Stimulated activated effector memory CD8-positive, alpha-beta T cell treated with anti-CD3 and anti-CD28 coated beads, Interleukin-12 subunit alpha, Interleukin-12 subunit beta, amount 100 ng/mL, for 72 hours (primary cell): Measurements from ENCODE around the gene TMEM97.
A peak's percentile ranks its signal among the peaks of the same experiment; 100 is the strongest.
"Not testable (repeated sequence)": the region's sequence is repeated elsewhere in the genome, so short reads cannot be mapped to it uniquely, and the experiment has no call there.

Experiments
- ATAC-seq: fragments of 150-1000 bp; cut with Tn5 transposase; 2 replicates; pipeline ENCODE4 v1.10.0; 2021
- DNase-seq, 2 donors: peaks; one replicate each; pipeline ENCODE4 v3.0.0; 2021 to 2022; ENCODE audit warnings: low spot score in 2 of 2
- H3K27ac Mint-ChIP-seq: one replicate; pipeline ENCODE4 v1.8.0; 2022; ENCODE audit warnings: mild to moderate bottlenecking, mixed read lengths
- H3K36me3 Mint-ChIP-seq: one replicate; pipeline ENCODE4 v1.8.0; 2022; ENCODE audit warnings: mild to moderate bottlenecking, mixed read lengths
- H3K4me1 Mint-ChIP-seq: one replicate; pipeline ENCODE4 v1.8.0; 2022; ENCODE audit warnings: mixed read lengths
- H3K4me3 Mint-ChIP-seq: one replicate; pipeline ENCODE4 v1.8.0; 2022; ENCODE audit warnings: mild to moderate bottlenecking, mixed read lengths
- H3K9me3 Mint-ChIP-seq: one replicate; pipeline ENCODE4 v1.8.0; 2022; ENCODE audit warnings: mixed read lengths

Gene TMEM97

DNA sequence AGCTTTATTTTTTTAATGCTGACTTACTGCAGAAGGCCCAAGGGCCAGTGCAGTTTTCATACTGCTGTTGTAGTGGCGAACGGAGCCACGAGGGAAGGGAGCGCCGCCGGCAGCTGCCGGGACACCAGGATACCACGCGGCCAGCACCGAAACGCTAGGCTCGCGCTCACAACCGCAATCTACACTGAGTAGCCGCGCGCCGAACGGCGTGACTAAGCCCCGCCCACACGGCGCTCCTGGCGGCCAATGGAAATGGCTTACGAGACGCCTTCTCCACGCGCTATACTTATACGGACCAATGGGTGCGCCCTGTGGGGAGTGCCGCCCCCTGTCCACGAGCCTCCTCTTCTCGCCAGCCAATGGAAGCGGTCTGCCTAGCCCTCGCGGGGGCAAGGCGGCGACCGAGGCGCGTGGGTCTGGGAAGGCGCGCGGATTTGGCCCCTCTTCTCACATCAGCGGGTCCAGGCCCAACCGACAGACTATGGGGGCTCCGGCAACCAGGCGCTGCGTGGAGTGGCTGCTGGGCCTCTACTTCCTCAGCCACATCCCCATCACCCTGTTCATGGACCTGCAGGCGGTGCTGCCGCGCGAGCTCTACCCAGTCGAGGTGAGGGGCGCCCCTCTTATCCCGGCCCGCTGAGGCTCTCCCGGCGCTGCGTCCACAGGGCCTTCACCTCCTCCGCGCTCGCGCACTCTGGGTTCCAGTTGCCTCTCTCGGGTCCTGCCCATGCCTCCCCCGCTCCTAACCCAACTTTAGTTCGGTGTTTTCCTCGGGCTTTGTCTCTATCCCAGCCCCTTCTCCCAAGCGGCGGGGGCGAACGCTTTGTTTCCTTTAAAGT, at the start of gene TMEM97:
Gene TMEM97, plus strand, starts transcription at position 442 of the 839 bp plus-strand sequence. Its CDS starts 40 bp downstream, at position 482.
- peak within 1 kb of the TSS; percentile 91 for H3K4me3 Mint-ChIP-seq
- peaks cover 43% of the 10 kb centered on the region for H3K4me1 Mint-ChIP-seq
- H3K36me3 Mint-ChIP-seq = peaks cover 8% of the 10 kb centered on the region
- ATAC-seq (peak; percentile 99), DNase-seq (peak; percentile 90 to 95)
- H3K27ac Mint-ChIP-seq = peak within 1 kb of the TSS; percentile 90
- no peaks in the 10 kb centered on the region for H3K9me3 Mint-ChIP-seq

DNA sequence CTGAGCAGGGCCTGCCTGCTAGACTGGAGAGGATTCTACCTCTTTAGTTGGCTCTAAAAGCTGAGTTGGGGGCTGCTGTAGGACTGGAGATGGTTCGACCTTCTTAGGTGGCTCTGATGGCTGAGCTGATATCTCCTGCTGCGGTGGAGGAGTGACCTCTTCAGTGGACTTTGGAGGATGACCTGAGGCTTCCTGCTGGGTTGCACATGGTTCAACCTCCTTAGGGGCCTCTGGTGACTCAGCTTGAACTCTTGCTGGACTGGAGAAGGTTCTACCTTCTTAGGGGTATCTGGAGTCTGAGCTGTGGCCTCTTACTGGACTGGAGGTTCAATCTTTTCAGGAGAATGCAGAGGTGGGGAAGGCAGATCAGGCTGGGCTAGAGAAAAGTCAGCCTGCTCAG, 48.9 kb upstream of the TMEM97 start:
- no peak overlapping the region for H3K4me3 Mint-ChIP-seq
- DNase-seq (no peak), ATAC-seq (no peak)
- H3K4me1 Mint-ChIP-seq = peaks cover 8% of the 10 kb centered on the region
- H3K27ac Mint-ChIP-seq = no peak overlapping the region
- peaks cover 3% of the 10 kb centered on the region for H3K9me3 Mint-ChIP-seq
- H3K36me3 Mint-ChIP-seq = no peaks in the 10 kb centered on the region

DNA sequence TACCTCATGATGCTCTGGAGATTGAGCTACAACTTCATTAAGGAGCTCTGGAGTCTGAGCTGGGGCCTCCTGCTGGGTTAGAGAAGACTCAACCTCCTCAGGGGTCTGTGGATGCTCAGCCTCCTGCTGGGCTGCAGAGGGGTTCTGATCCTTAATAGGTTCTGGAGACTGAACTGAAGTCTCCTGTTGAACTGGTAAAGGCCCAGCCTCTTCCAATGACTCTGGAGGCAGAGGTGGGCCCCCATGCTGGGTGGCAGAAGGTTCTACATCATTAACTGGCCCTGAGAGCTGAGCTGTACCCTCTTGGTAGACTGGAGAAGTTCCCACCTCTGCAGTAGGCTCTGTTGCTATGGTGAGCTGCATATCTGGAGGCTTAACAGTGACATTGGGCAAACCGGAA, 48.1 kb upstream of the TMEM97 start:
- no peak for ATAC-seq
- Mint-ChIP-seq H3K4me3 (no peak overlapping the region), H3K36me3 (no peaks in the 10 kb centered on the region), H3K4me1 (peaks cover 10% of the 10 kb centered on the region), H3K27ac (no peak overlapping the region), H3K9me3 (peaks cover 3% of the 10 kb centered on the region)
- DNase-seq = no peak

DNA sequence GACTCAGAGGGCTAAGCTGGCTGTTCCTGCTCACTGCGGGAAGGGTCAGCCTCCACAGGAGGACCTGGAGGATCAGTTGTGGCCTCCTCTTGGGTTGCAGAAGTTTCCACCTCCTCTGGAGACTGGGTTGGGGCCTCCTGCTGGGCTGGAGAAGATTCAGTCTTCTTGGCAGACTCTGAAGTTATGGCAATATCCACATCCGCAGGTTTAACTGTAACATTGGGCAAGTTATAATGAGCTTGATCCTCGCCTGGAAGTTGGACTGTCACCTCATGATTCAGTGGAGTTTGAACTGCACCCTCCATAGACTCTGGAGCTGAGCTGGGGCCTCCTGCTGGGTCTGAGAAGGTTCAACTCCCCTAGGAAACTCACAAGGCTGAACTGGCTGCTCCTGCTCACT, 47.6 kb upstream of the TMEM97 start:
- Mint-ChIP-seq H3K36me3 (no peaks in the 10 kb centered on the region), H3K4me3 (no peak overlapping the region), H3K9me3 (peaks cover 3% of the 10 kb centered on the region), H3K27ac (no peak overlapping the region), H3K4me1 (peaks cover 10% of the 10 kb centered on the region)
- no peak for ATAC-seq
- no peak for DNase-seq

DNA sequence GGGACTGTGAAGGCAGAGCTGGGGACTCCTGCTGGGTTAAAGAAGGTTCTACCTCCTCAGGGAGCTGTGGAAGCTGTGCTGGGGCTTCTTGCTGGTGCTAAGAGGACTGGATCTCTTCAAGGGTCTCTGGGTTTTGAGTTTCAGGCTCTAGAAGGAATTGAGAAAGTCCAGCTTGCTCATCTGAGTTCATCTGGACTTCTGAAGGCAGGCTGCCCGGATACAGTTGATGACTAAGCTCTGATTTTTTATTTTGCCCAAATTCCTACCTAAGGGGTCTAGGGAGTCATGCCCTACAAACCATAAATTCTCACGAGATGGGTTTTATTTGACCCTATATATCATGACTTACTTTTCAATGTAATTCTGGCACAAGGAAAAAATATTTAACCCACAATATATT, 46.8 kb upstream of the TMEM97 start:
- peaks cover 10% of the 10 kb centered on the region for H3K4me1 Mint-ChIP-seq

DNA sequence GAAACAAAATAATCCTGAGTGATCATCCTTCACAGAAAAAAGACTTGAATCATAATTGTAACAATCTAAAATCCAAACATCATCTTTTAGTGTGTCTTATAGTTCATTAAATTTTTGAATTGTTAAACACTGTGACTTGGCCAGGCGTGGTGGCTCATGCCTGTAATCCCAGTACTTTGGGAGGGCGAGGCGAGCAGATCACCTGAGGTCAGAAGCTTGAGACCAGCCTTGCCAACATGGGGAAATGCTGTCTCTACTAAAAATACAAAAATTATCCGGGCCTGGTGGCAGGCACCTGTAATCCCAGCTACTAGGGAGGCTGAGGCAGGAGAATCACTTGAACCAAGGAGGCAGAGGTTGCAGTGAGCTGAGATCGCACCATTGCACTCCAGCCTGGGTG, 45.7 kb upstream of the TMEM97 start:
- not testable (repeated sequence) for H3K9me3 Mint-ChIP-seq, ATAC-seq, H3K4me3 Mint-ChIP-seq, DNase-seq, H3K27ac Mint-ChIP-seq, H3K36me3 Mint-ChIP-seq
- peaks cover 19% of the 10 kb centered on the region for H3K4me1 Mint-ChIP-seq

More for the DNA sequence above, 46.8 kb upstream of the TMEM97 start:
- Mint-ChIP-seq H3K27ac (no peak overlapping the region), H3K9me3 (peaks cover under 1% of the 10 kb centered on the region), H3K36me3 (no peaks in the 10 kb centered on the region), H3K4me3 (no peak overlapping the region)
- DNase-seq (no peak), ATAC-seq (no peak)

DNA sequence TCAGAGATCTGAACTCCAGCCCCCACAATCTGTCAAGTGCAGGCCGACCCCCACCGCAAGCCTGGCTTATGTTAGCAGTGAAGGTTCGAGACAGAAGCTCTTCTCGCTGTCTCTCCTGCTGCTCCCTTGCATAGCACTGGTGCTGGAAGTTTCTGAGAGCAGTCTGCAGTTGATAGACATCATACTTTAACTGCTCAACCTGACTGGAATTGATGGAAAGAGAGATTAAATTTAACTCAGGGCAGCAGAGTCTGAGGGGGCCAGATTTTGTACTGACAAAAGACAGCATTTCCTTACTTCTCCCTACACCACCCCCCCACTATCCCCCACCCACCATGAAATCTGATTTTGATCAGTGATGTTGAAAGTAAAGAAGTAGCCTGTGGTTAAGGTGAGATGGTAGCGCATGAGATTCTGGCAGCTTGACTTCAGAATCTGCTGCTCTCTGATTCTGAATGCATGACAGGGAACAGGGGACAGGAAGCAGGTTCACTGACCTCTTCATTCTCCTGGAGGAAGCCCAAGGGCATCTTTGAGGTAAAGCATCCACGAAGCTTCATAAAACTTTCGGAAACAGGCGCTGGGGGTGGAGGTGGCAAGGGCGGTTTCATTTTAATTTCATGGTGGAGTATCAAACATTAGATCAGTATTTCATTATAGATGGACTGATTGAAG, 44.3 kb upstream of the TMEM97 start:
- Mint-ChIP-seq H3K4me1 (peaks cover 23% of the 10 kb centered on the region), H3K27ac (no peak overlapping the region), H3K9me3 (no peaks in the 10 kb centered on the region), H3K4me3 (no peak overlapping the region), H3K36me3 (peaks cover 11% of the 10 kb centered on the region)
- no peak for ATAC-seq
- DNase-seq = no peak

DNA sequence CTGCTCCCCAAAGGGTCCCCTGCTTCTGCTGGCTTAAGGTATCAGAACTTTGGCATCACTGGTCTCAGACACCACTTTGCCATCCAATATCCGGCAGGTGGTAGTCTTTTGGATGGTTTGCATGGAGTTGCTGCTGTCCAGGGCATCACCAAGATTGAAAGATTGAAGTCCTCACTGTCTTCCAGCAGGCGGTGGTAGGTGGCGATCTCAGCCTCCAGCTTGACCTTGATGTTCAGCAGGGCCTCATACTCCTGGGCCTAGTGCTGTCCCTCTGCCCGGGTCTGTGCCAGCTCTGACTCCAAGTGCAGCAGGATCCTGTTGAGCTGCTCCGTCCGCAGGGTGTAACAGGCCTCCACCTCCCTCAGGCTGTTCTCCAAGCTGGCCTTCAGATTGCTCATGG, 43.0 kb upstream of the TMEM97 start:
- peaks cover 11% of the 10 kb centered on the region for H3K36me3 Mint-ChIP-seq
- no peaks in the 10 kb centered on the region for H3K9me3 Mint-ChIP-seq
- ATAC-seq = no peak
- H3K4me3 Mint-ChIP-seq = no peak overlapping the region
- H3K27ac Mint-ChIP-seq = no peak overlapping the region
- DNase-seq = no peak
- H3K4me1 Mint-ChIP-seq = peaks cover 23% of the 10 kb centered on the region

DNA sequence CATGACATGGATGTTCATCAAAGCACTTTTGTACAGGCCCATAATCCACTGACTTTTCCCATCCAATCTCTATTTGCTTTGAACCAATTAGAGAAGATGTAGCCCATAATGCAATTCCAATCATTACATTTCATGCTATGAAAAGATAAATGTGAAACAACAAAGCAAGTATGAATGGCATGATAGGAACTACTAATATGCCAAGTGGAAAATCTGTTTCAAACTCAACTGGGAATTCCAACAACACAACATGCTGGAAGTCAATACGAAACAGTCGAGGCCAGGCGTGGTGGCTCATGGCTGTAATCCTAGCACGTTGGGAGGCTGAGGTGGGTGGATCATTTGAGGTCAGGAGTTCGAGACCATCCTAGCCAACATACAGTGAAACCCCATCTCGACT, 39.6 kb upstream of the TMEM97 start:
- H3K4me1 Mint-ChIP-seq = peaks cover 21% of the 10 kb centered on the region
- DNase-seq (no peak), ATAC-seq (no peak)
- H3K4me3 Mint-ChIP-seq = no peak overlapping the region
- peaks cover 11% of the 10 kb centered on the region for H3K36me3 Mint-ChIP-seq
- no peak overlapping the region for H3K27ac Mint-ChIP-seq
- H3K9me3 Mint-ChIP-seq = no peaks in the 10 kb centered on the region

DNA sequence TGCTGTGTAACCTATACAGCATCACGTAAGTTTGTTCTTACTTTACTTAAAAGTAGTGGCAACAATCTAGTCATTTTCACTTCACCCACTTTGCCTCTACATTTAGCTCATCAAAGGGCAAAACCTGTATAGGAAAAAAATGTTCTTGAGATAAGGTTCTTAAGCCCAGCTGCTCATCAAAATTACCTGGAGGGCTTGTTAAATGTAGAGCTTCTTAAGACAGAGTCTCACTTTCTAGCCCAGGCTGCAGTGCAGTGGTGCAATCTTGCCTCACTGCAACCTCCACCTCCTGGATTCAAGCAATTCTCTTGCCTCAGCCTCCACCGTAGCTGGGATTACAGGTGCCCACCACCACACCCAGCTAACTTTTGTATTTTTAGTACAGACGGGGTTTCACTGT, 38.2 kb upstream of the TMEM97 start:
- H3K27ac Mint-ChIP-seq = no peak overlapping the region
- DNase-seq (no peak), ATAC-seq (no peak)
- H3K4me3 Mint-ChIP-seq = no peak overlapping the region
- H3K9me3 Mint-ChIP-seq = no peaks in the 10 kb centered on the region
- peaks cover 11% of the 10 kb centered on the region for H3K36me3 Mint-ChIP-seq
- H3K4me1 Mint-ChIP-seq = peaks cover 12% of the 10 kb centered on the region

DNA sequence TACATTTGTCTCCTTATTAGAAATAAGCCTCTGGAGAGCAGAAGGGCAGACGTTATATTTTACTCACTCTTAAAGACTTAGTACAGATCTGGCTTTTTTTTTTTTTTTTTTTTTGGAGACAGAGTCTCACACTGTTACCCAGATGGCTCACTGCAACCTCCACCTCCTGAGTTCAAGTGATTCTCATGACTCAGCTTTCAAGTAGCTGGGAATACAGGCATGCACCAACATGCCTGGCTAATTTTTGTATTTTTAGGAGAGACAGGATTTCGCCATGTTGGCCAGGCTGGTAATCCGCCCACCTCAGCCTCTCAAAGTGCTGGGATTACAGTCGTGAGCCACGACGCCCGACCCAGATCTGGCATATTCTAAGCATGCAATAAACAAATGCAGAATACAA, 36.4 kb upstream of the TMEM97 start:
- no peak for DNase-seq

DNA sequence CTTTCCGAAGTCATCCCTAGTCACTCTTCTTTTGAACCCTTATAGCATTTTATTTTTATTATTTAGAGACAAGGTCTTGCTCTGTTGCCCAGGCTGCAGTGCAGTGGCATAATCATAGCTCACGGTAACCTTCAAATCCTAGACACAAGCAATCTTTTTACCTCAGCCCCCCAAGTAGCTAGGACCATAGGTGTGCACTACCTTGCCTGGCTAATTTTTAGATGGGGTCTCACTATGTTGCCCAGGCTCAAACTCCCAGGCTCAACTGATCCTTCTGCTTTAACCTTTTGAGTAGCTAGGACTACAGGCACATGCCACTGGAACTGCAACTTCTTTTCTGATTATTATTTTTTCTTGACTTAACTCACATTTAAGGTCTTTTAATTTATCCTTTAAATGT, 33.0 kb upstream of the TMEM97 start:
- Mint-ChIP-seq H3K4me3 (no peak overlapping the region), H3K36me3 (no peaks in the 10 kb centered on the region), H3K27ac (no peak overlapping the region), H3K4me1 (no peaks in the 10 kb centered on the region), H3K9me3 (no peaks in the 10 kb centered on the region)
- no peak for DNase-seq
- no peak for ATAC-seq

More for the DNA sequence above, 36.4 kb upstream of the TMEM97 start:
- no peak overlapping the region for H3K27ac Mint-ChIP-seq
- ATAC-seq = no peak
- peaks cover 11% of the 10 kb centered on the region for H3K36me3 Mint-ChIP-seq
- peaks cover 11% of the 10 kb centered on the region for H3K4me1 Mint-ChIP-seq
- no peak overlapping the region for H3K4me3 Mint-ChIP-seq
- H3K9me3 Mint-ChIP-seq = no peaks in the 10 kb centered on the region

DNA sequence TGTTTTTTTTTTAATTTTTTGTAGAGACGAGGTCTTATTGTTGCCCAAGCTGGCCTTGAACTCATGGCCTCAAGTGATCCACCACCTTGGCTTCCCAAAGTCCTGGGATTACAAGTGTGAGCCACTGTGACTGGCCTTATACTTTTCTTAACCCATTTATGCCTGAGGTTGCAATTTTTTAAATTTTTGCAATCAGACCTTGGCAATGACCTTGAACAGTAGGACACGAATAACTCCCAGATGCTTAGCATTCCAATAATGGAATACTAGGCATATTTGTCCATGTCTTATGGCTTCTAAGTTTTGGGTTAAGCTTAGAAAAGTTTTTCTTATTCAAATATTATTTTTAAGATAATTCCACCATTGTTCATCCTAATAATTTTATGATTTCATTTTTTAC, 28.3 kb upstream of the TMEM97 start:
- Mint-ChIP-seq H3K36me3 (no peaks in the 10 kb centered on the region), H3K4me1 (peaks cover 4% of the 10 kb centered on the region), H3K9me3 (no peaks in the 10 kb centered on the region), H3K4me3 (no peak overlapping the region), H3K27ac (no peak overlapping the region)
- DNase-seq (no peak), ATAC-seq (no peak)

DNA sequence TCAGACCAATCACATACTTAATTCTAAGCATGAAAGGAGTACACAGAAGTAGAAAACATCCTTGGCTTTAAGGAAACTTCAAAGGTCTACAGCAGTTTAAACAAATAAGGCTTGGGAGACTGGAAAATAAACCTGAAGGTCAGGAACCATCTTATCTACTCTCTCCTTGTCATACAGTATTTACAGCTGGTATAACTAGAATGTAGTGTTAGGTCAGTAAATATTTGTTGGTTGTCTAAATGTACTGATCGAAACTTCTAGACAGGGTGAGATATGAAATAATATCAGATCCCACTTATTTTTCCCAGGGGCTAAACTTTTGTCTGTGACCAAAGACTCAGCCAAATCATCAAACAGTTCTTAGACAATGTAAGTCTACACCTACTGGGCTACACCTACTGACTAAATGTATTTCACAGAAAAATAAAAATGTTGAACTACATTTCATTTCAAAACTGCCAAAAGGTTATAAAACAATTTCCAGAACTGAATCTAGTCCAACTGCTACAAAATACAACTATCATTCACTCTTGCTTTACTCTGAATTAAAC, 27.1 kb upstream of the TMEM97 start:
- ATAC-seq = no peak
- peaks cover 15% of the 10 kb centered on the region for H3K4me1 Mint-ChIP-seq
- H3K4me3 Mint-ChIP-seq = no peak overlapping the region
- H3K36me3 Mint-ChIP-seq = no peaks in the 10 kb centered on the region
- H3K27ac Mint-ChIP-seq = no peak overlapping the region
- no peak for DNase-seq
- no peaks in the 10 kb centered on the region for H3K9me3 Mint-ChIP-seq

DNA sequence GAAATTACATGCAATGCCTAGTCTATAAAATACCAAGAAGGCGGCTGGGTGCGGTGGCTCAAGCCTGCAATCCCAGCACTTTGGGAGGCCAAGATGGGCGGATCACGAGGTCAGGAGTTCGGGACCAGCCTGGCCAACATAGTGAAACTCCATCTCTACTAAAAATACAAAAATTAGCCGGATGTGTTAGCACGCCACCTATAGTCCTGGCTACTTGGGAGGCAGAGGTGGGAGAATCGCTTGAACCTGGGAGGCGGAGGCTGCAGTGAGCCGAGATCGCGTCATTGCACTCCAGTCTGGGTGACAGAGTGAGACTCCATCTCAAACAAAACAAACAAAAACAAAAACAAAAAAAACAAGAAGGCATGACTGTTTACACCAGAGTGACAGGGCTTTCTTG, 26.1 kb upstream of the TMEM97 start:
- H3K4me1 Mint-ChIP-seq = peaks cover 15% of the 10 kb centered on the region
- ATAC-seq, H3K9me3 Mint-ChIP-seq, H3K36me3 Mint-ChIP-seq, H3K27ac Mint-ChIP-seq, DNase-seq, H3K4me3 Mint-ChIP-seq: not testable (repeated sequence)

DNA sequence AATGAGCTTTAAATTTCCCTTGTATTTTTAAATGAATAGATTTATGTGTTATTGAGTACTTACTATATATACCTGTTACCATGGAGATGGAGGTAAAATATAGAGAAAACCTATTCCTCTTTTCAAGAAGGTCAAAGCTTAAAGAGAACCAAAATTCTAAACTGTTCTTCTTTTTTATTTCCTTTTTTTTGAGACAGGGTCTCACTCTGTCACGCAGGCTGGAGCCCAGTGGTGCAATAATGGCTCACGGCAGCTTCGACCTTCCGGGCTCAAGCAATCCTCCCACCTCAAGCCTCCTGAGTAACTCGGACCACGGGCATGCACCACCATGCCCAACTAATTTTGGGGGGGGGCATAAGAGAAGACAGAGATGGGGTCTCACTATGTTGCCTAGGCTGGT, 25.0 kb upstream of the TMEM97 start:
- no peaks in the 10 kb centered on the region for H3K9me3 Mint-ChIP-seq

More for the DNA sequence above, 25.0 kb upstream of the TMEM97 start:
- ATAC-seq = no peak
- Mint-ChIP-seq H3K36me3 (no peaks in the 10 kb centered on the region), H3K27ac (no peak overlapping the region), H3K4me1 (peaks cover 15% of the 10 kb centered on the region), H3K4me3 (no peak overlapping the region)
- DNase-seq = no peak
